A549 (cell line): ENCODE measurements around the gene EME2. TPM values are rescaled to one million over a fixed set of nuclear protein-coding genes. Genes with fewer than 3 reads are reported as not detected.

Experiments
- ATAC-seq, 2 experiments: fragments of 200-7000 bp in 1 of 2; fragments of >200 bp in 1 of 2; cut with Nextera tagmentation in 1 of 2; cut with Tn5 transposase in 1 of 2; 3 replicates each; pipeline versions ENCODE4 v1.8.0 to v1.9.1; 2018 to 2020; ENCODE audit warnings: mild to moderate bottlenecking in 1 of 2, moderate library complexity in 1 of 2
- CTCF ChIA-PET: fragments of 300-600 bp; sonication (Branson Sonifier 250); formaldehyde crosslinking; extraction: SDS; loops from one replicate; lab custom pipeline; 2021; ENCODE audit warnings: antibody characterized with exemption, inconsistent platforms; lab: Yijun Ruan, JAX
- POLR2A ChIA-PET: fragments of 350-600 bp; formaldehyde crosslinking; extraction: SDS; loops from one replicate; lab custom pipeline; 2021; ENCODE audit warnings: antibody characterized with exemption, inconsistent platforms; lab: Yijun Ruan, JAX
- DNase-seq, 2 experiments: peaks; one replicate each; pipeline versions ENCODE4 v3.0.0 to v3.0.0-alpha.2; 2011 to 2016; ENCODE audit warnings: low read depth in 1 of 2, low spot score in 1 of 2
- FAIRE-seq: peaks from 2 replicates; lab custom pipeline; 2011; peaks lifted over from hg19 to GRCh38; lab: Jason Lieb, UNC
- H3K27ac ChIP-seq, 2 experiments: fragments of >200 bp; sonication (Bioruptor Twin); formaldehyde crosslinking; 3 replicates each; pipeline ENCODE4 v1.5.1; 2016 to 2017
- H3K4me1 ChIP-seq: fragments of >200 bp; sonication (Bioruptor Twin); formaldehyde crosslinking; 3 replicates; pipeline ENCODE4 v1.6.1; 2016
- H3K4me2 ChIP-seq: fragments of >200 bp; sonication (Bioruptor Twin); formaldehyde crosslinking; 3 replicates; pipeline ENCODE4 v1.6.1; 2016
- H3K4me3 ChIP-seq: fragments of >200 bp; sonication (Bioruptor Twin); formaldehyde crosslinking; 3 replicates; pipeline ENCODE4 v1.5.1; 2016
- H3K9me3 ChIP-seq: fragments of >200 bp; sonication (Bioruptor Twin); formaldehyde crosslinking; 3 replicates; pipeline ENCODE4 v1.6.1; 2016
- BCL3 ChIP-seq: fragments of >200 bp; sonication (Bioruptor Twin); formaldehyde crosslinking; IDR thresholded peaks from 3 replicates; pipeline ENCODE4 v1.6.1; 2016
- CBX2 ChIP-seq: fragments of 200-600 bp; sonication (generic); IDR thresholded peaks from 2 replicates; pipeline ENCODE4 v1.6.1; 2016; ENCODE audit warnings: low read depth, mild to moderate bottlenecking, borderline replicate concordance
- CBX8 ChIP-seq: fragments of 200-600 bp; sonication (generic); IDR thresholded peaks from 2 replicates; pipeline ENCODE4 v1.6.1; 2016
- CEBPB ChIP-seq, 2 experiments: fragments of >200 bp in 1 of 2; sonication (Bioruptor Twin) in 1 of 2; formaldehyde crosslinking in 1 of 2; IDR thresholded peaks; 2 replicates each; pipeline ENCODE4 v1.6.1; 2012 to 2016
- CHD2 ChIP-seq: fragments of 150-350 bp; IDR thresholded peaks from 2 replicates; pipeline ENCODE4 v1.6.1; 2014; ENCODE audit warnings: low read length; ENCODE audit not compliant: partially characterized antibody
- CHD4 ChIP-seq: fragments of 200-600 bp; sonication (generic); IDR thresholded peaks from 2 replicates; pipeline ENCODE4 v1.6.1; 2016; ENCODE audit warnings: antibody characterized with exemption, mild to moderate bottlenecking, borderline replicate concordance
- E2F6 ChIP-seq: IDR thresholded peaks from 2 replicates; pipeline ENCODE4 v1.6.1; 2012; ENCODE audit warnings: low read depth, borderline replicate concordance
- EHMT2 ChIP-seq: fragments of 200-600 bp; sonication (generic); IDR thresholded peaks from 2 replicates; pipeline ENCODE4 v1.6.1; 2016; ENCODE audit warnings: antibody characterized with exemption, low read depth, mild to moderate bottlenecking, moderate library complexity
- EP300 ChIP-seq, 2 experiments: fragments of >200 bp; sonication (Bioruptor Twin); formaldehyde crosslinking; IDR thresholded peaks; 2 replicates in 1 of 2; 3 replicates in 1 of 2; pipeline ENCODE4 v1.6.1; 2016 to 2017
- FOSB ChIP-seq: fragments of 250-450 bp; sonication (Bioruptor Pico); IDR thresholded peaks from 2 replicates; pipeline ENCODE4 v1.5.0; 2020; ENCODE audit warnings: mild to moderate bottlenecking, moderate library complexity
- HES2 ChIP-seq: fragments of >200 bp; sonication (Bioruptor Twin); formaldehyde crosslinking; IDR thresholded peaks from 2 replicates; pipeline ENCODE4 v1.6.1; 2016
- HEYL ChIP-seq: fragments of 250-450 bp; sonication (Bioruptor Pico); IDR thresholded peaks from 2 replicates; pipeline ENCODE4 v1.8.0; 2021; ENCODE audit warnings: mild to moderate bottlenecking, moderate library complexity
- HOXB5 ChIP-seq: fragments of 250-450 bp; sonication (Bioruptor Pico); IDR thresholded peaks from 2 replicates; pipeline ENCODE4 v1.5.0; 2020; ENCODE audit warnings: mild to moderate bottlenecking, moderate library complexity
- KDM1A ChIP-seq: fragments of 200-600 bp; sonication (generic); IDR thresholded peaks from 2 replicates; pipeline ENCODE4 v1.6.1; 2016; ENCODE audit warnings: low read depth, mild to moderate bottlenecking
- MAZ ChIP-seq: fragments of 150-350 bp; IDR thresholded peaks from 2 replicates; pipeline ENCODE4 v1.6.1; 2014; ENCODE audit warnings: antibody characterized with exemption, low read depth, low read length, borderline replicate concordance
- NFE2L2 ChIP-seq: fragments of 150-350 bp; conservative IDR thresholded peaks from 2 replicates; pipeline ENCODE4 v1.6.1; 2014; ENCODE audit warnings: low read length
- NPAS2 ChIP-seq: fragments of 250-450 bp; sonication (Bioruptor Pico); IDR thresholded peaks from 2 replicates; pipeline ENCODE4 v1.8.0; 2022; ENCODE audit warnings: mild to moderate bottlenecking, moderate library complexity, borderline replicate concordance
- NR3C1 ChIP-seq: fragments of >200 bp; sonication (Bioruptor Twin); formaldehyde crosslinking; IDR thresholded peaks from 3 replicates; pipeline ENCODE4 v1.6.1; 2017
- POLR2A ChIP-seq: IDR thresholded peaks from 2 replicates; pipeline ENCODE4 v1.6.1; 2012; ENCODE audit warnings: mild to moderate bottlenecking, low read length
- RARB ChIP-seq: fragments of 250-450 bp; sonication (Bioruptor Pico); IDR thresholded peaks from 2 replicates; pipeline ENCODE4 v1.8.0; 2021; ENCODE audit warnings: mild to moderate bottlenecking, moderate library complexity
- RNF2 ChIP-seq: fragments of 200-600 bp; sonication (generic); IDR thresholded peaks from 2 replicates; pipeline ENCODE4 v1.6.1; 2016; ENCODE audit warnings: low read depth, mild to moderate bottlenecking, antibody characterized with exemption, moderate library complexity, borderline replicate concordance
- SMC3 ChIP-seq: fragments of >200 bp; sonication (Bioruptor Twin); formaldehyde crosslinking; IDR thresholded peaks from 3 replicates; pipeline ENCODE4 v1.6.1; 2018; ENCODE audit warnings: inconsistent platforms
- TFCP2L1 ChIP-seq: fragments of 250-450 bp; sonication (Bioruptor Pico); IDR thresholded peaks from 2 replicates; pipeline ENCODE4 v1.5.0; 2021; ENCODE audit warnings: mild to moderate bottlenecking
- TP53 ChIP-seq: fragments of 250-450 bp; sonication (Bioruptor Pico); IDR thresholded peaks from 2 replicates; pipeline ENCODE4 v1.5.0; 2021; ENCODE audit warnings: mild to moderate bottlenecking, moderate library complexity
- ZC3H11A ChIP-seq: fragments of 450-650 bp; IDR thresholded peaks from 2 replicates; pipeline ENCODE4 v1.6.1; 2014; ENCODE audit warnings: antibody characterized with exemption, mild to moderate bottlenecking
- ZNF302 ChIP-seq: fragments of 250-450 bp; sonication (Bioruptor Pico); IDR thresholded peaks from 2 replicates; pipeline ENCODE4 v1.9.0; 2021; ENCODE audit warnings: inconsistent platforms, mild to moderate bottlenecking, moderate library complexity
- WGBS: methylation state at CpG from one replicate; pipeline ENCODE4 v1.1.6; 2017; ENCODE audit errors: missing lambda C conversion rate; 5-methylcytosine and 5-hydroxymethylcytosine counted together
- polyA plus RNA-seq, 4 experiments: library from polyadenylated mRNA; depleted of rRNA in 3 of 4; stranded (reverse); fragments of >200 nt; fragmentation: RNase III in 1 of 4; extraction: RNeasy Plus Mini Kit Qiagen cat#74134 plus additional on column Dnase treatment in 1 of 4; gene quantifications; 2 replicates in 3 of 4; 3 replicates in 1 of 4; pipeline ENCODE4 v1.2.3, GENCODE V29; 2011 to 2017
- TF ChIP-seq, protein P1 (sequence below): fragments of 450-650 bp; IDR thresholded peaks from 2 replicates; pipeline ENCODE4 v1.6.1; 2014; ENCODE audit warnings: antibody characterized with exemption
- TF ChIP-seq, protein P2 (sequence below): fragments of 200-600 bp; sonication (generic); IDR thresholded peaks from 2 replicates; pipeline ENCODE4 v1.6.1; 2016; ENCODE audit warnings: antibody characterized with exemption, mild to moderate bottlenecking, moderate library complexity

The EME2 gene
- polyA plus RNA-seq, 2 of the 4 experiments (the other 2 are of a cell fraction): 2.9 to 16.5 TPM

GRCh38 chr16:1817716-1818115 is 45.1 kb downstream of the EME2 start:
- Histone ChIP-seq H3K4me3 (no peak overlapping the region), H3K4me2 (no peak overlapping the region), H3K4me1 (peaks cover 5% of the 10 kb centered on the region; the same call in 1 of the 3 replicates), H3K27ac (no peak overlapping the region), H3K9me3 (no peaks in the 10 kb centered on the region)
- no peak; a peak in 1 of 6 replicates for ATAC-seq
- 92% methylated on average over 16 of the region's 17 CpGs for WGBS
- no peak for DNase-seq
- ChIA-PET POLR2A (no interaction called here), CTCF (no interaction called here)
- no peak for TF ChIP-seq ZNF302
- TF ChIP-seq NFE2L2: no peak
- no peak for TF ChIP-seq CEBPB (IDR thresholded peaks at IDR 0.05)
- no peak for TF ChIP-seq TP53 (CRISPR knock-in tag)
- no peak for TF ChIP-seq MAZ
- TF ChIP-seq KDM1A: no peak
- TF ChIP-seq EP300 (IDR thresholded peaks at IDR 0.05): no peak
- TF ChIP-seq CBX8: no peak
- TF ChIP-seq CBX2: no peak
- no peak for TF ChIP-seq CHD2
- no peak for TF ChIP-seq NPAS2
- no peak for TF ChIP-seq E2F6
- TF ChIP-seq ZC3H11A: no peak
- TF ChIP-seq, protein P1, sequence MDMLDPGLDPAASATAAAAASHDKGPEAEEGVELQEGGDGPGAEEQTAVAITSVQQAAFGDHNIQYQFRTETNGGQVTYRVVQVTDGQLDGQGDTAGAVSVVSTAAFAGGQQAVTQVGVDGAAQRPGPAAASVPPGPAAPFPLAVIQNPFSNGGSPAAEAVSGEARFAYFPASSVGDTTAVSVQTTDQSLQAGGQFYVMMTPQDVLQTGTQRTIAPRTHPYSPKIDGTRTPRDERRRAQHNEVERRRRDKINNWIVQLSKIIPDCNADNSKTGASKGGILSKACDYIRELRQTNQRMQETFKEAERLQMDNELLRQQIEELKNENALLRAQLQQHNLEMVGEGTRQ: no peak
- no peak for TF ChIP-seq FOSB (CRISPR knock-in tag)
- no peak for FAIRE-seq

GRCh38 chr16:1818204-1818872 is 45.7 kb downstream of the EME2 start:
- H3K4me1 ChIP-seq: no peaks in the 10 kb centered on the region
- no peak overlapping the region for H3K4me3 ChIP-seq
- DNase-seq: no peak
- ATAC-seq: no peak
- no peak overlapping the region for H3K4me2 ChIP-seq
- FAIRE-seq: no peak
- WGBS: 89% methylated on average over 20 of the region's 27 CpGs
- no peak for TF ChIP-seq NPAS2
- no peak for TF ChIP-seq CHD4
- TF ChIP-seq TFCP2L1: no peak
- no peak for TF ChIP-seq POLR2A
- TF ChIP-seq HOXB5 (CRISPR knock-in tag): no peak
- TF ChIP-seq CHD2: no peak
- TF ChIP-seq, protein P1: no peak
- no peak for TF ChIP-seq RARB (CRISPR knock-in tag)
- TF ChIP-seq FOSB (CRISPR knock-in tag): no peak
- TF ChIP-seq HEYL (CRISPR knock-in tag): no peak
- no peak for TF ChIP-seq NR3C1
- TF ChIP-seq ZC3H11A: no peak
- POLR2A ChIA-PET: no interaction called here
- no peak overlapping the region for H3K27ac ChIP-seq
- H3K9me3 ChIP-seq: no peaks in the 10 kb centered on the region
- CTCF ChIA-PET: no interaction called here

- FAIRE-seq: no peak
- no peak for DNase-seq
- Histone ChIP-seq H3K27ac (no peak overlapping the region), H3K4me1 (no peaks in the 10 kb centered on the region), H3K9me3 (no peaks in the 10 kb centered on the region), H3K4me2 (no peak overlapping the region), H3K4me3 (no peak overlapping the region)
- POLR2A ChIA-PET: no interaction called here
- WGBS: 96% methylated on average over 22 of the region's 35 CpGs
- CTCF ChIA-PET: no interaction called here
- ATAC-seq: no peak
- no peak for TF ChIP-seq EHMT2
- TF ChIP-seq RNF2: no peak
- no peak for TF ChIP-seq BCL3
- TF ChIP-seq SMC3: no peak
- TF ChIP-seq HES2: no peak
- TF ChIP-seq NPAS2: no peak
- TF ChIP-seq, protein P2, sequence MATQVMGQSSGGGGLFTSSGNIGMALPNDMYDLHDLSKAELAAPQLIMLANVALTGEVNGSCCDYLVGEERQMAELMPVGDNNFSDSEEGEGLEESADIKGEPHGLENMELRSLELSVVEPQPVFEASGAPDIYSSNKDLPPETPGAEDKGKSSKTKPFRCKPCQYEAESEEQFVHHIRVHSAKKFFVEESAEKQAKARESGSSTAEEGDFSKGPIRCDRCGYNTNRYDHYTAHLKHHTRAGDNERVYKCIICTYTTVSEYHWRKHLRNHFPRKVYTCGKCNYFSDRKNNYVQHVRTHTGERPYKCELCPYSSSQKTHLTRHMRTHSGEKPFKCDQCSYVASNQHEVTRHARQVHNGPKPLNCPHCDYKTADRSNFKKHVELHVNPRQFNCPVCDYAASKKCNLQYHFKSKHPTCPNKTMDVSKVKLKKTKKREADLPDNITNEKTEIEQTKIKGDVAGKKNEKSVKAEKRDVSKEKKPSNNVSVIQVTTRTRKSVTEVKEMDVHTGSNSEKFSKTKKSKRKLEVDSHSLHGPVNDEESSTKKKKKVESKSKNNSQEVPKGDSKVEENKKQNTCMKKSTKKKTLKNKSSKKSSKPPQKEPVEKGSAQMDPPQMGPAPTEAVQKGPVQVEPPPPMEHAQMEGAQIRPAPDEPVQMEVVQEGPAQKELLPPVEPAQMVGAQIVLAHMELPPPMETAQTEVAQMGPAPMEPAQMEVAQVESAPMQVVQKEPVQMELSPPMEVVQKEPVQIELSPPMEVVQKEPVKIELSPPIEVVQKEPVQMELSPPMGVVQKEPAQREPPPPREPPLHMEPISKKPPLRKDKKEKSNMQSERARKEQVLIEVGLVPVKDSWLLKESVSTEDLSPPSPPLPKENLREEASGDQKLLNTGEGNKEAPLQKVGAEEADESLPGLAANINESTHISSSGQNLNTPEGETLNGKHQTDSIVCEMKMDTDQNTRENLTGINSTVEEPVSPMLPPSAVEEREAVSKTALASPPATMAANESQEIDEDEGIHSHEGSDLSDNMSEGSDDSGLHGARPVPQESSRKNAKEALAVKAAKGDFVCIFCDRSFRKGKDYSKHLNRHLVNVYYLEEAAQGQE: no peak
Measured at GRCh38 chr16:1818873-1819525, 46.4 kb downstream of the EME2 start.
